HFFc6 (cell line): Measurements from ENCODE around the gene APCS. TPM values are rescaled to one million over a fixed set of nuclear protein-coding genes. Genes with fewer than 3 reads are reported as not detected.

Source experiments
- DNase-seq: peaks from one replicate; pipeline ENCODE4 v3.0.0-alpha.2; 2018
- H3K27ac Mint-ChIP-seq: 2 replicates; pipeline ENCODE4 v1.8.0; 2020; ENCODE audit warnings: mild to moderate bottlenecking, mixed read lengths
- H3K27me3 Mint-ChIP-seq: 2 replicates; pipeline ENCODE4 v1.8.0; 2021; ENCODE audit warnings: mild to moderate bottlenecking, moderate library complexity, mixed read lengths; ENCODE audit not compliant: insufficient read depth
- H3K36me3 Mint-ChIP-seq: 2 replicates; pipeline ENCODE4 v1.8.0; 2021; ENCODE audit warnings: low read depth, mixed read lengths
- H3K4me1 Mint-ChIP-seq: 2 replicates; pipeline ENCODE4 v1.8.0; 2020; ENCODE audit warnings: low read depth, mixed read lengths
- H3K4me3 Mint-ChIP-seq: 2 replicates; pipeline ENCODE4 v1.8.0; 2020; ENCODE audit warnings: mild to moderate bottlenecking, moderate library complexity, mixed read lengths
- H3K9me3 Mint-ChIP-seq: 2 replicates; pipeline ENCODE4 v1.8.0; 2020; ENCODE audit warnings: mild to moderate bottlenecking, mixed read lengths
- CTCF ChIP-seq: fragments of 200-600 bp; sonication (generic); IDR thresholded peaks from 2 replicates; pipeline ENCODE4 v1.5.0; 2021; ENCODE audit warnings: antibody characterized with exemption, mild to moderate bottlenecking
- total RNA-seq, 6 experiments: library from RNA; stranded (reverse); fragmentation: NEBNext Ultra II Directional; extraction: Animal tissue kit (Norgen Biotek cat#: 25700); gene quantifications; 2 replicates in 1 of 6; 3 replicates in 5 of 6; pipeline ENCODE4 v1.2.3, GENCODE V29; 2021

Gene APCS
- total RNA-seq, 6 experiments from 2014 or later: not detected

- DNase-seq: no peak
- Mint-ChIP-seq H3K9me3 (peaks cover 10% of the 10 kb centered on the region), H3K4me1 (peaks cover 21% of the 10 kb centered on the region), H3K4me3 (no peak overlapping the region), H3K27ac (no peak overlapping the region), H3K36me3 (peaks cover 4% of the 10 kb centered on the region; the same call in 1 of the 2 replicates), H3K27me3 (peaks cover 3% of the 10 kb centered on the region; the same call in 1 of the 2 replicates)
- TF ChIP-seq CTCF: no peak
These were observed 27.0 kb upstream of the APCS start for GRCh38 chr1:159560599-159560998.

GRCh38 chr1:159561497-159561896 lies 26.1 kb upstream of the APCS start:
- no peak for TF ChIP-seq CTCF
- Mint-ChIP-seq H3K4me1 (peaks cover 21% of the 10 kb centered on the region), H3K27me3 (peaks cover 3% of the 10 kb centered on the region; the same call in 1 of the 2 replicates), H3K27ac (no peak overlapping the region), H3K9me3 (peaks cover 12% of the 10 kb centered on the region), H3K36me3 (peaks cover 10% of the 10 kb centered on the region; the same call in 1 of the 2 replicates), H3K4me3 (no peak overlapping the region)
- DNase-seq: no peak

GRCh38 chr1:159562680-159563079 lies 24.9 kb upstream of the APCS start:
- no peak overlapping the region for H3K27ac Mint-ChIP-seq

GRCh38 chr1:159577446-159577845 lies 10.2 kb upstream of the APCS start:
- H3K36me3 Mint-ChIP-seq: peaks cover 8% of the 10 kb centered on the region
- peaks cover 19% of the 10 kb centered on the region; the same call in 1 of the 2 replicates for H3K4me1 Mint-ChIP-seq
- H3K27me3 Mint-ChIP-seq: peaks cover 2% of the 10 kb centered on the region; the same call in 1 of the 2 replicates

More at GRCh38 chr1:159562680-159563079, 24.9 kb upstream of the APCS start:
- Mint-ChIP-seq H3K9me3 (peaks cover 12% of the 10 kb centered on the region), H3K4me3 (no peak overlapping the region), H3K36me3 (peaks cover 10% of the 10 kb centered on the region; the same call in 1 of the 2 replicates), H3K4me1 (peaks cover 21% of the 10 kb centered on the region), H3K27me3 (peaks cover 3% of the 10 kb centered on the region; the same call in 1 of the 2 replicates)
- no peak for TF ChIP-seq CTCF
- no peak for DNase-seq

GRCh38 chr1:159580340-159580739 lies 7.3 kb upstream of the APCS start:
- Mint-ChIP-seq H3K4me3 (no peak overlapping the region), H3K4me1 (peaks cover 19% of the 10 kb centered on the region; the same call in 1 of the 2 replicates), H3K27ac (no peak overlapping the region), H3K36me3 (no peaks in the 10 kb centered on the region), H3K27me3 (no peaks in the 10 kb centered on the region; the same call in 1 of the 2 replicates), H3K9me3 (peaks cover under 1% of the 10 kb centered on the region; the same call in 1 of the 2 replicates)
- no peak for DNase-seq
- no peak for TF ChIP-seq CTCF

More at GRCh38 chr1:159577446-159577845, 10.2 kb upstream of the APCS start:
- H3K4me3 Mint-ChIP-seq: no peak overlapping the region
- TF ChIP-seq CTCF: no peak
- peaks cover 15% of the 10 kb centered on the region for H3K9me3 Mint-ChIP-seq
- no peak for DNase-seq
- H3K27ac Mint-ChIP-seq: no peak overlapping the region
